Endodermal cell (in vitro differentiated cells): ENCODE data around the gene KCNC1. TPM values are rescaled to one million over a fixed set of nuclear protein-coding genes. Genes with fewer than 3 reads are reported as not detected.

Source experiments
- DNase-seq: peaks from one replicate; pipeline ENCODE4 v3.0.0-alpha.2; 2017
- H3K27ac ChIP-seq: 2 replicates; pipeline ENCODE4 v1.5.1; 2013; ENCODE audit warnings: mild to moderate bottlenecking, low read depth, low read length, moderate library complexity
- H3K27me3 ChIP-seq: 2 replicates; pipeline ENCODE4 v1.6.1; 2013; ENCODE audit warnings: mild to moderate bottlenecking, low read length, moderate library complexity; ENCODE audit not compliant: insufficient read depth, control insufficient read depth, poor library complexity, severe bottlenecking
- H3K36me3 ChIP-seq: 2 replicates; pipeline ENCODE4 v1.7.0; 2013; ENCODE audit warnings: mild to moderate bottlenecking, low read length, moderate library complexity; ENCODE audit not compliant: control insufficient read depth, insufficient read depth
- H3K4me1 ChIP-seq: one replicate; pipeline ENCODE4 v1.7.0; 2013; ENCODE audit warnings: low read length; ENCODE audit not compliant: control insufficient read depth, insufficient read depth
- H3K4me3 ChIP-seq: 2 replicates; pipeline ENCODE4 v1.5.1; 2013; ENCODE audit warnings: mild to moderate bottlenecking, low read length, moderate library complexity
- H3K9ac ChIP-seq: 2 replicates; pipeline ENCODE4 v1.6.1; 2013; ENCODE audit warnings: mild to moderate bottlenecking, low read length, moderate library complexity; ENCODE audit not compliant: poor library complexity, severe bottlenecking; ENCODE audit errors: extremely low read depth
- H3K9me3 ChIP-seq: 2 replicates; pipeline ENCODE4 v1.6.1; 2013; ENCODE audit warnings: mild to moderate bottlenecking, low read length, moderate library complexity; ENCODE audit not compliant: control insufficient read depth
- H3K27ac Mint-ChIP-seq: 2 replicates; pipeline ENCODE4 v1.8.0; 2020; ENCODE audit warnings: mixed read lengths
- H3K27me3 Mint-ChIP-seq: 2 replicates; pipeline ENCODE4 v1.8.0; 2021; ENCODE audit warnings: mild to moderate bottlenecking, mixed read lengths; ENCODE audit not compliant: insufficient read depth
- H3K36me3 Mint-ChIP-seq: 2 replicates; pipeline ENCODE4 v1.8.0; 2020; ENCODE audit warnings: low read depth, mixed read lengths
- H3K4me1 Mint-ChIP-seq: 2 replicates; pipeline ENCODE4 v1.8.0; 2020; ENCODE audit warnings: mixed read lengths
- H3K4me3 Mint-ChIP-seq: 2 replicates; pipeline ENCODE4 v1.8.0; 2020; ENCODE audit warnings: mild to moderate bottlenecking, moderate library complexity, mixed read lengths
- H3K9me3 Mint-ChIP-seq: 2 replicates; pipeline ENCODE4 v1.8.0; 2020; ENCODE audit warnings: mild to moderate bottlenecking, mixed read lengths
- WGBS, 2 experiments: methylation state at CpG; one replicate each; pipeline versions ENCODE4 v1.1.5 to v1.1.7; 2013; ENCODE audit warnings: missing lambda C conversion rate in 2 of 2, mixed read lengths in 1 of 2; ENCODE audit not compliant: insufficient coverage in 1 of 2, insufficient read length in 1 of 2; 5-methylcytosine and 5-hydroxymethylcytosine counted together
- total RNA-seq, 2 donors: library from RNA; stranded (reverse); fragmentation: NEBNext Ultra II Directional in 1 of 2; extraction: Animal tissue kit (Norgen Biotek cat#: 25700) in 1 of 2; gene quantifications; 2 replicates in 1 of 2; 3 replicates in 1 of 2; pipeline ENCODE4 v1.2.1, GENCODE V29; 2021
- TF ChIP-seq, protein P1 (sequence below): fragments of 200-600 bp; sonication (generic); conservative IDR thresholded peaks from 2 replicates; pipeline ENCODE4 v1.5.0; 2021; ENCODE audit warnings: antibody characterized with exemption, mild to moderate bottlenecking

The KCNC1 gene
- total RNA-seq, 2 donors from 2014 or later = not detected

DNA sequence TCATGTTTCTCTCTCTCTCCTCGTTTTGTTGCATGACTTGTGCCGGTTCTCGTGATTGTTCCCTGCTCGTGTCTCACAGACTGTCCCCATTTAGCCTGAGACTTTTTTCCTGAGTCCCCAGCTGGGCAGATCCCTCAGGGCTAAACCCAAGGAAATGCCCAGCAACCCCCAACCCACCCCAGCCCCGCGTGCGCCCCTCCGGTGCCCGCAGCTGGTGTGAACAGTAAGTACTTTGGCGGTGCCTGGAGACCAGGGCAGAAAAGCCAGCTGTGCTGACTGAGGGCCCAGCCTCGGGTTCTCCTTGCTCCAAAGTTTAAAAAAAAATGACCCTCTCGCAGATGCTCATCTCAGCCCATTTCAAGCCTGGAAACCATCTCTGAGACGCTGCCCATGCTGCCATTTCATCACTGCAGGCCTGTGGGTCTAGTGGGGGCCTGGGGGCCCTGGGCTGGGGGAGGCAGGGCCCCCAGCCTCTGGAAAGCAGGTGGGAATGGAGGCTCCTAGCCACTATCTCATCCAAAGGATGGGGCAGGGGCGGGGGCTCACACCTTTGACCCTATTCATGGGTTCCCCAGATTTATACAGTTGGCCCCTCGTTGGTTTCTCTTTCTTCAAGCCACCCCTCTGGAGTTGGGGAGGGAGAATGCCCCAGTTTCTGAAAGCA, 41.8 kb downstream of the KCNC1 start:
- 88% methylated on average over 12 to 15 of the region's 15 CpGs for WGBS, 2 experiments
- Mint-ChIP-seq H3K27me3 (no peaks in the 10 kb centered on the region), H3K4me1 (no peaks in the 10 kb centered on the region), H3K9me3 (no peaks in the 10 kb centered on the region), H3K36me3 (no peaks in the 10 kb centered on the region), H3K27ac (no peak overlapping the region), H3K4me3 (no peak overlapping the region)
- no peaks in the 10 kb centered on the region for H3K9me3 ChIP-seq
- H3K36me3 ChIP-seq = no peaks in the 10 kb centered on the region
- H3K4me3 ChIP-seq = no peak overlapping the region
- DNase-seq = no peak
- TF ChIP-seq, protein P1, sequence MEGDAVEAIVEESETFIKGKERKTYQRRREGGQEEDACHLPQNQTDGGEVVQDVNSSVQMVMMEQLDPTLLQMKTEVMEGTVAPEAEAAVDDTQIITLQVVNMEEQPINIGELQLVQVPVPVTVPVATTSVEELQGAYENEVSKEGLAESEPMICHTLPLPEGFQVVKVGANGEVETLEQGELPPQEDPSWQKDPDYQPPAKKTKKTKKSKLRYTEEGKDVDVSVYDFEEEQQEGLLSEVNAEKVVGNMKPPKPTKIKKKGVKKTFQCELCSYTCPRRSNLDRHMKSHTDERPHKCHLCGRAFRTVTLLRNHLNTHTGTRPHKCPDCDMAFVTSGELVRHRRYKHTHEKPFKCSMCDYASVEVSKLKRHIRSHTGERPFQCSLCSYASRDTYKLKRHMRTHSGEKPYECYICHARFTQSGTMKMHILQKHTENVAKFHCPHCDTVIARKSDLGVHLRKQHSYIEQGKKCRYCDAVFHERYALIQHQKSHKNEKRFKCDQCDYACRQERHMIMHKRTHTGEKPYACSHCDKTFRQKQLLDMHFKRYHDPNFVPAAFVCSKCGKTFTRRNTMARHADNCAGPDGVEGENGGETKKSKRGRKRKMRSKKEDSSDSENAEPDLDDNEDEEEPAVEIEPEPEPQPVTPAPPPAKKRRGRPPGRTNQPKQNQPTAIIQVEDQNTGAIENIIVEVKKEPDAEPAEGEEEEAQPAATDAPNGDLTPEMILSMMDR = no peak
- H3K27ac ChIP-seq = no peak overlapping the region
- no peak overlapping the region for H3K9ac ChIP-seq
- H3K4me1 ChIP-seq = no peaks in the 10 kb centered on the region
- H3K27me3 ChIP-seq = no peaks in the 10 kb centered on the region

DNA sequence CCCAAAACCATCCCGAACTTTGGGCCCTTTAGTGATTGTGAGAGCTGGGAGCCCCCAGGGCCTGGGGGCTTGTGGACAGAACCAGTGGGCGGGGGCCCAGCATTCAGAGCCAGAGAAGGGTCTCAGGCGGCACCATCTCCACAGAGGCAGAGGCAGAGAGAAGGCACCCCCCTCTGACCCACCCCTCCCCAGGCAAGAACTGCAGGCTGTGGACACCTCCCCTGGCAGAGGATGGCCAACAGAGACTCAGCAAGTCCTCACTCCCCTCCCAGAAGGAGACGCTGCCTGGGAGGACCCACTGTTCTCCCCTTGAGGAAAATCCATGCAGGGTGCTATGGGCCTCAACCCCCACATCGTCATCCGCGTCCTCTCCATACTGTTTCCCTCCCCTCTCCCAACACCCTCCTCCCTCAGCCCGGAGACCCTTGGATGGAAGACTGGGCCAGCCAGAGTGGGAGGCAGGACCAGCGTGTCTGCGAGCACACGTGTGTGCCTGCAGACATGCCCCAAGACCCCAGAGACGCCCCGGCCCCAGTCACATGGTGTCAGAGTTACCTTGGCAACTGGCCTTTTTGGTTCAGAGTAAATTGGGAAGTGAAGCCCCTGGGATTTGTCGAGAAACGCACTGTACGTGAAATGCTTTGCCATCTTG, 42.6 kb downstream of the KCNC1 start:
- Histone ChIP-seq H3K36me3 (no peaks in the 10 kb centered on the region), H3K9ac (no peak overlapping the region), H3K4me1 (no peaks in the 10 kb centered on the region), H3K4me3 (no peak overlapping the region), H3K27ac (no peak overlapping the region), H3K9me3 (no peaks in the 10 kb centered on the region), H3K27me3 (no peaks in the 10 kb centered on the region)
- Mint-ChIP-seq H3K36me3 (no peaks in the 10 kb centered on the region), H3K4me3 (no peak overlapping the region), H3K4me1 (no peaks in the 10 kb centered on the region), H3K27ac (no peak overlapping the region), H3K9me3 (no peaks in the 10 kb centered on the region), H3K27me3 (no peaks in the 10 kb centered on the region)
- 87 to 96% methylated on average over 8 to 16 of the region's 16 CpGs for WGBS, 2 experiments
- no peak for DNase-seq
- TF ChIP-seq, protein P1 = no peak

GRCh38 chr11:17777738-17778091, 43.1 kb downstream of the KCNC1 start:
- Histone ChIP-seq H3K9ac (no peak overlapping the region), H3K4me3 (no peak overlapping the region), H3K27ac (no peak overlapping the region), H3K4me1 (no peaks in the 10 kb centered on the region), H3K9me3 (no peaks in the 10 kb centered on the region), H3K36me3 (no peaks in the 10 kb centered on the region), H3K27me3 (no peaks in the 10 kb centered on the region)
- Mint-ChIP-seq H3K9me3 (no peaks in the 10 kb centered on the region), H3K4me1 (no peaks in the 10 kb centered on the region), H3K27me3 (no peaks in the 10 kb centered on the region), H3K4me3 (no peak overlapping the region), H3K36me3 (no peaks in the 10 kb centered on the region), H3K27ac (no peak overlapping the region)
- DNase-seq = no peak
- 96 to 98% methylated on average over 11 to 13 of the region's 13 CpGs for WGBS, 2 experiments
- TF ChIP-seq, protein P1 = no peak
